DND-41 (cell line): ENCODE measurements around the gene EIF2S1.

Experiments
- EZH2 ChIP-seq: IDR thresholded peaks from 3 replicates; pipeline ENCODE4 v1.6.1; 2012; ENCODE audit warnings: borderline replicate concordance, low read depth, mild to moderate bottlenecking, moderate library complexity, low read length, inconsistent platforms; ENCODE audit not compliant: severe bottlenecking
- TF ChIP-seq, protein P1 (sequence below): IDR thresholded peaks from 2 replicates; pipeline ENCODE4 v1.5.1; 2012; ENCODE audit warnings: borderline replicate concordance, low read length, moderate library complexity, mild to moderate bottlenecking; ENCODE audit not compliant: poor library complexity, severe bottlenecking; ENCODE audit errors: extremely low read depth

DNA sequence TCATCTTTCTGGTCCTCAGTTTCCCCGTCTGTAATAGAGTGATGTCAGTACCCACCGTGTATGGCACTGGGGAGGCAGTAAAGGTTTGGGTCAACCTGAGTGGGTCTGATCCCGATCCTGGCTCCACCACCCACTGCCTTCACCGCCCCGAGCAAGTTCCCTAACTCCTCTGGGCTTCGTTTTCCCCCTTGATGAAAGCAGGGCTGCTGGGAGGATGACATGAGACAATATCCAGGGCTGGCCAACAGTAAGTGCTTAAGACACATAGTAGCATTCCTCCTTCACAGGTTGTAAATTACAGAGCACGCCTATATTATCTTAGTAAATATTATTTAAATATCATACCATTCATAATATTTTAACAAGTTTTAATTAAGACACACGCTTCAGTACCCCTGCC is 51.2 kb downstream of the EIF2S1 start:
- TF ChIP-seq, protein P1, sequence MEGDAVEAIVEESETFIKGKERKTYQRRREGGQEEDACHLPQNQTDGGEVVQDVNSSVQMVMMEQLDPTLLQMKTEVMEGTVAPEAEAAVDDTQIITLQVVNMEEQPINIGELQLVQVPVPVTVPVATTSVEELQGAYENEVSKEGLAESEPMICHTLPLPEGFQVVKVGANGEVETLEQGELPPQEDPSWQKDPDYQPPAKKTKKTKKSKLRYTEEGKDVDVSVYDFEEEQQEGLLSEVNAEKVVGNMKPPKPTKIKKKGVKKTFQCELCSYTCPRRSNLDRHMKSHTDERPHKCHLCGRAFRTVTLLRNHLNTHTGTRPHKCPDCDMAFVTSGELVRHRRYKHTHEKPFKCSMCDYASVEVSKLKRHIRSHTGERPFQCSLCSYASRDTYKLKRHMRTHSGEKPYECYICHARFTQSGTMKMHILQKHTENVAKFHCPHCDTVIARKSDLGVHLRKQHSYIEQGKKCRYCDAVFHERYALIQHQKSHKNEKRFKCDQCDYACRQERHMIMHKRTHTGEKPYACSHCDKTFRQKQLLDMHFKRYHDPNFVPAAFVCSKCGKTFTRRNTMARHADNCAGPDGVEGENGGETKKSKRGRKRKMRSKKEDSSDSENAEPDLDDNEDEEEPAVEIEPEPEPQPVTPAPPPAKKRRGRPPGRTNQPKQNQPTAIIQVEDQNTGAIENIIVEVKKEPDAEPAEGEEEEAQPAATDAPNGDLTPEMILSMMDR = no peak
- TF ChIP-seq EZH2 = no peak
